Stomach smooth muscle (tissue), 2 donors: ENCODE measurements around the gene DCAF4.

Experiments
- H3K27ac ChIP-seq: one replicate; pipeline ENCODE4 v1.7.0; 2013; ENCODE audit warnings: mild to moderate bottlenecking, low read length, inconsistent platforms
- H3K27me3 ChIP-seq, 2 donors: one replicate each; pipeline ENCODE4 v1.7.0; 2013; ENCODE audit warnings: low read length in 2 of 2; ENCODE audit not compliant: insufficient read depth in 2 of 2, control insufficient read depth in 1 of 2
- H3K36me3 ChIP-seq, 2 donors: one replicate each; pipeline ENCODE4 v1.7.0; 2013; ENCODE audit warnings: low read length in 2 of 2; ENCODE audit not compliant: control insufficient read depth in 2 of 2, insufficient read depth in 2 of 2
- H3K4me1 ChIP-seq: one replicate; pipeline ENCODE4 v1.7.0; 2013; ENCODE audit warnings: low read length; ENCODE audit not compliant: control insufficient read depth, insufficient read depth
- H3K4me3 ChIP-seq, 2 donors: one replicate each; pipeline ENCODE4 v1.7.0; 2013; ENCODE audit warnings: low read length in 2 of 2
- H3K9ac ChIP-seq, 2 donors: one replicate each; pipeline ENCODE4 v1.7.0; 2013; ENCODE audit warnings: low read length in 2 of 2, mild to moderate bottlenecking in 1 of 2
- H3K9me3 ChIP-seq, 2 donors: one replicate each; pipeline ENCODE4 v1.7.0; 2013; ENCODE audit warnings: low read length in 2 of 2; ENCODE audit not compliant: control insufficient read depth in 2 of 2
- donor health status: healthy.
- donor health status: Pancreatic carcinoma.

DCAF4 gene

GRCh38 chr14:72968316-72968715 is 42.1 kb downstream of the DCAF4 start:
- H3K4me1 ChIP-seq = no peaks in the 10 kb centered on the region
- no peaks in the 10 kb centered on the region for H3K9me3 ChIP-seq
- no peak overlapping the region for H3K27ac ChIP-seq
- H3K9ac ChIP-seq = no peak overlapping the region
- H3K36me3 ChIP-seq = peaks cover 8 to 21% of the 10 kb centered on the region in 2 donors
- no peak overlapping the region for H3K4me3 ChIP-seq
- H3K27me3 ChIP-seq = no peaks in the 10 kb centered on the region

- Histone ChIP-seq H3K4me1 (no peaks in the 10 kb centered on the region), H3K9me3 (no peaks in the 10 kb centered on the region), H3K9ac (no peak overlapping the region), H3K36me3 (peaks cover 24 to 39% of the 10 kb centered on the region in 2 donors), H3K4me3 (no peak overlapping the region), H3K27ac (no peak overlapping the region), H3K27me3 (no peaks in the 10 kb centered on the region)
Observed at GRCh38 chr14:72970058-72970630, 43.9 kb downstream of the DCAF4 start.

GRCh38 chr14:72970824-72971434 is 44.7 kb downstream of the DCAF4 start:
- no peak overlapping the region for H3K4me3 ChIP-seq
- H3K9me3 ChIP-seq = no peaks in the 10 kb centered on the region
- peaks cover 31 to 46% of the 10 kb centered on the region in 2 donors for H3K36me3 ChIP-seq
- H3K4me1 ChIP-seq = no peaks in the 10 kb centered on the region
- H3K9ac ChIP-seq = no peak overlapping the region
- H3K27me3 ChIP-seq = no peaks in the 10 kb centered on the region
- H3K27ac ChIP-seq = no peak overlapping the region

- H3K27ac ChIP-seq = no peak overlapping the region
- no peaks in the 10 kb centered on the region for H3K9me3 ChIP-seq
- no peak overlapping the region for H3K4me3 ChIP-seq
- no peaks in the 10 kb centered on the region for H3K4me1 ChIP-seq
- no peaks in the 10 kb centered on the region for H3K27me3 ChIP-seq
- H3K36me3 ChIP-seq = peaks cover 37 to 51% of the 10 kb centered on the region in 2 donors
- H3K9ac ChIP-seq = no peak overlapping the region
Observed at GRCh38 chr14:72974661-72975060, 48.4 kb downstream of the DCAF4 start.

- H3K4me3 ChIP-seq = no peak overlapping the region
- H3K36me3 ChIP-seq = peaks cover 35 to 49% of the 10 kb centered on the region in 2 donors
- H3K9ac ChIP-seq = no peak overlapping the region
- no peaks in the 10 kb centered on the region for H3K4me1 ChIP-seq
- H3K27me3 ChIP-seq = no peaks in the 10 kb centered on the region
- no peaks in the 10 kb centered on the region for H3K9me3 ChIP-seq
- no peak overlapping the region for H3K27ac ChIP-seq
Observed at GRCh38 chr14:72975770-72976169, 49.5 kb downstream of the DCAF4 start.

GRCh38 chr14:72978856-72979255 is 52.6 kb downstream of the DCAF4 start:
- Histone ChIP-seq H3K4me1 (no peaks in the 10 kb centered on the region), H3K27me3 (no peaks in the 10 kb centered on the region), H3K36me3 (peaks cover 41 to 45% of the 10 kb centered on the region in 2 donors), H3K9me3 (no peaks in the 10 kb centered on the region), H3K9ac (no peak overlapping the region), H3K27ac (no peak overlapping the region), H3K4me3 (no peak overlapping the region)

- H3K27ac ChIP-seq = no peak overlapping the region
- peaks cover 28% of the 10 kb centered on the region in 2 donors for H3K36me3 ChIP-seq
- H3K4me3 ChIP-seq = no peak overlapping the region
- H3K27me3 ChIP-seq = no peaks in the 10 kb centered on the region
- no peak overlapping the region for H3K9ac ChIP-seq
- H3K4me1 ChIP-seq = no peaks in the 10 kb centered on the region
- no peaks in the 10 kb centered on the region for H3K9me3 ChIP-seq
Observed at GRCh38 chr14:72980863-72981262, 54.6 kb downstream of the DCAF4 start.

GRCh38 chr14:72982146-72982708 is 56.0 kb downstream of the DCAF4 start:
- Histone ChIP-seq H3K27ac (no peak overlapping the region), H3K4me3 (no peak overlapping the region), H3K36me3 (peaks cover 31 to 33% of the 10 kb centered on the region in 2 donors), H3K9me3 (no peaks in the 10 kb centered on the region), H3K9ac (no peak overlapping the region), H3K4me1 (no peaks in the 10 kb centered on the region), H3K27me3 (no peaks in the 10 kb centered on the region)

DNA sequence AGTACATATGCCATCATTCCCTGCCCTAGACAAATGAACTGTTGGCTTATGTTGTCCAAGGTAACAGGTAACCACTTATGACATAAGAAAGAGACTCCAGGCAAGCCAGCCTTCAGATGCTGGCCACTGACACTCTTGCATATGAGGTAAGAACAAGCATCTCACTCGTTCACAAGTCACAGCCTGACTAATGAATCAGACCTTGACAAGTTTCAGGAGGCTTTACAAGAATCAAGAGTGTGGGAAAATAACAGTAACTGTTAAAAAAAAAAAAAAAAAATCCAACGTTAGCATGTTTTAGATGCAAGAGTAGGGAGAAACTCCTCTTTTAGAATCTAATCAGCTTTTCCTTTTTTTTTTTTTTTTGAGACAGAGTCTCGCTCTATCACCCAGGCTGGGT is 60.0 kb downstream of the DCAF4 start:
- Histone ChIP-seq H3K27ac (no peak overlapping the region), H3K9me3 (no peaks in the 10 kb centered on the region), H3K36me3 (peaks cover 20 to 28% of the 10 kb centered on the region in 2 donors)

GRCh38 chr14:72986857-72987256 is 60.6 kb downstream of the DCAF4 start:
- no peaks in the 10 kb centered on the region for H3K4me1 ChIP-seq
- peaks cover 15 to 25% of the 10 kb centered on the region in 2 donors for H3K36me3 ChIP-seq

More for the DNA sequence above, 60.0 kb downstream of the DCAF4 start:
- Histone ChIP-seq H3K27me3 (no peaks in the 10 kb centered on the region), H3K4me1 (no peaks in the 10 kb centered on the region), H3K9ac (no peak overlapping the region), H3K4me3 (no peak overlapping the region)

DNA sequence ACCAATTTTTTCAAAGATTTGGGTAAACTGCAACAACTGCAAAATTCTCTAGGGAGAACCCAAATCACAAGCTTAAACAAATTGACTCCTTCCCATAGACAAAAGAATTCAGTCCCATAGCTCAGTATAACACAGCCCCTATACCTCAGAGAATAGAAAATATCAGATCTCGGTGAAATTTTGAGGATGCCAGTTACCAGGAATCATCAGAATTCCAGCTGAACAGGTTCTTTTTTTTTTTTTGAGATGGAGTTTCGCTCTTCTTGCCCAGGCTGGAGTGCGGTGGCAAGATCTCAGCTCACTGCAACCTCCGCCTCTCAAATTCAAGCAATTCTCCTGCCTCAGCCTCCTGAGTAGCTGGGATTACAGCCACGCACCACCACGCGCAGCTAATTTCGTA is 63.9 kb downstream of the DCAF4 start:
- Histone ChIP-seq H3K27me3 (no peaks in the 10 kb centered on the region), H3K4me1 (no peaks in the 10 kb centered on the region), H3K27ac (no peak overlapping the region), H3K9ac (no peak overlapping the region), H3K36me3 (peaks cover 16 to 26% of the 10 kb centered on the region in 2 donors), H3K9me3 (no peaks in the 10 kb centered on the region), H3K4me3 (no peak overlapping the region)

More at GRCh38 chr14:72986857-72987256, 60.6 kb downstream of the DCAF4 start:
- no peak overlapping the region for H3K4me3 ChIP-seq
- H3K9ac ChIP-seq = no peak overlapping the region
- no peak overlapping the region for H3K27ac ChIP-seq
- H3K27me3 ChIP-seq = no peaks in the 10 kb centered on the region
- no peaks in the 10 kb centered on the region for H3K9me3 ChIP-seq
